GM19455 (cell line): ENCODE data around the gene ORM2.

Experiments used
- ATAC-seq: cut with Tn5 transposase; IDR thresholded peaks from one replicate; pipeline ENCODE4 v1.9.1; 2021; ENCODE audit not compliant: unreplicated experiment

Gene ORM2

GRCh38 chr9:114291886-114292590 lies 37.6 kb upstream of the ORM2 start:
- no peak for ATAC-seq

- ATAC-seq, result no peak
These were observed 35.0 kb upstream of the ORM2 start for GRCh38 chr9:114294664-114295063.

GRCh38 chr9:114296338-114296737 lies 33.3 kb upstream of the ORM2 start:
- ATAC-seq, result no peak

DNA sequence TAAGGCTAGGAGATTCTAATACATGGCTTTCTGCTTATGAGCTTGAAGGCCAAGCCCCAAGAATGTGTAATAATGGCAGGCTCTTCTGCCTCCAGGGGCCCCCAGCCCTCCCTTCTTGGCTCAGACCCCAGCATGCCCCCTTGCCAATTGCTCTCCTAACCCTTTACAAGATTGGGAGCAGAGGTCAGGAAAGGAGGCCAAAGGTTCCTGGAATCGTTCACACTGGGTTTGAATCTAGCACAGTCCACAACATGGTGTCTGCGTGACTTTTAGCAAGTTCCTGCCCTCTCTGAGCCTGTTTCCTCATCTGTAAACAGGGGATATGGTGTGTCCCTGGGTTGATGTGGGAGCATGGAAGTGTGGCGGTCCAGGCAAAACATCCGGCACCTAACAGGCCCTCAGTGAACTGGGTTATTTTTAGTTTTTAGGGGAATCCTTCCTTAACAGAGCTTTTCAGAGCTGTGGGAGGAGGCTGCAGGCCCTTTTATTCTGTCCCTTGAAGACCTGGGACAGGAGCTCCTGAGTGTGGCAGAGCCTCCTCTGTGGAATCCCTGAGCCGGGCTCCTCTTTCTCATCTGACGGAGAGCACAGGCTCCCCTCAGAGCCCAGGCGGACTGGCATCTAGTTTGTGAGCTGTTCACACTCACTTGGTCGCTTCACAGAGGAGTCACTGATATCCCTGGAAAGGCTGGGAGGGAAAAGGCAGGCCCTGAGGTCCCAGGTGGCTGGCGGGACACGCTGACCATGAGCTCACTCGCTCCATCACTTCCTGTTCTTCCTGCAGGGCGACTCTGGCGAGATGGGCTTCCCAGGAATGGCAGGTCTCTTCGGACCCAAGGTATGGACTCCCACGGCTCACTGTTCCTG lies 30.1 kb upstream of the ORM2 start:
- no peak for ATAC-seq

DNA sequence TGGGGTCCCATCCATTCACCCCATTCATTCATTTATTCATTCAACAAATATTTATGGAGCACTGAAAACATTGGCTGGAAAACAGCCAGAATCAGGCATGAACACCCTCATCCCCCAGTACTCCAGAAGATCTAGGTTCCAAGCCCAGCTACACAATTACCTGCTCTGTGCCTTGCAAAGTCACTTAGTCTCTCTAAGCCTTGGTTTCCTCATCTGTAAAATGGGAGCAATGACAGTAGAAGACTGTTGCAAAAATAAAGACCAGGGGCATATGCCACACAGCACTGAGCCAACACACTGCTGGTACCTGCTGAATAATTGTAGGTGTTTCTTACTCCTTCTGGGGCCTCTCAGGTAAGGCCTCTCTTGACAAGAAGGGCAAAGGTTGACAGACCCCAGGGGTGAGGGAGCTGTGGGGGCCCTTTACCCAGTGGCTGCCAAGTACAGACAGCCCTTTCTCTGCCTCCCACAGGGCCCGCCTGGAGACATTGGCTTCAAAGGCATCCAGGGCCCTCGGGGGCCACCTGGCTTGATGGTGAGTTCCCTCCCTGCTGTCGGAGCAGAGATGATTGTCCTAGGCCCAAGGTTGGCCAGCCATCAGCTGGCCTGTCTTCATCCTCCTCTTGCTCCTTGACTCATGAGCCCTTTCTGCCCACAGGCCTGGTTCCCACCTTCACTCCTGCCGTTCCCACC lies 29.4 kb upstream of the ORM2 start:
- ATAC-seq, result no peak

- no peak for ATAC-seq
These were observed 28.5 kb upstream of the ORM2 start for GRCh38 chr9:114300846-114301797.

DNA sequence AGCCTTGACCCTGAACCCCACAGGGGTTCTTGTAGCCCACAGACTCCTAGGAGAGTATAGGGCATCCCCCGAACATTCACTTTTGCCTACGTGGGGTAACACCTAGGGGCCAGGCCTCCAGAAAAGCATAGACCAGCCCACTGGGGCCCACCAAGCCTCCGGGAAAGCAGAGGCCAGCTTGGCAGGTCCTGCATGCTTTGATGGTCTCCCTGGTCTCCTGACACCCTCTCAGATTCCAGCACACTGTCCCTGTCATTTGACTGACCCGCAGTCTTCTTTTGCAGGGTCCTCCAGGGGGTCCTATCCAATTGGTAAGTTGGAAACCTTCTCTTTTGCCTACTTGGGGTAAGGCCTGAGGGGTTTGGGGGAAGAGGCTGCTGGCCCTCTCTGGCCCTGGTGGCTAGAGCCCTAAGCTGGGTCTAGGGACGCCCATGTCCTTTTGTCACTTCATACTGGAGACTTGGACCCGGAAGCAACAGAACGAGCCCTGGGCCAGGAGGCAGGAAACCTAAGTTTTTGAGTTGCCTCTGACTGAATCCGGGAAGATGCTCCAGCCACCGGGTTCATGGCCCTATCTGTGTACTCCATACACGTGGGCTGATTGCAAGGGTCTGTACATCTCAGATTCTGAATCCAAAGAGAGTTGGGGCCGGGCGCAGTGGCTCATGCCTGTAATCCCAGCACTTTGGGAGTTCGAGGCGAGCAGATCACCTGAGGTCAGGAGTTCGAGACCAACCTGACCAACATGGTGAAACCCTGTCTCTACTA lies 27.7 kb upstream of the ORM2 start:
- no peak for ATAC-seq

- ATAC-seq, result no peak
These were observed 26.9 kb upstream of the ORM2 start for GRCh38 chr9:114302727-114303126.

- ATAC-seq, result no peak
These were observed 26.1 kb upstream of the ORM2 start for GRCh38 chr9:114303571-114303970.

DNA sequence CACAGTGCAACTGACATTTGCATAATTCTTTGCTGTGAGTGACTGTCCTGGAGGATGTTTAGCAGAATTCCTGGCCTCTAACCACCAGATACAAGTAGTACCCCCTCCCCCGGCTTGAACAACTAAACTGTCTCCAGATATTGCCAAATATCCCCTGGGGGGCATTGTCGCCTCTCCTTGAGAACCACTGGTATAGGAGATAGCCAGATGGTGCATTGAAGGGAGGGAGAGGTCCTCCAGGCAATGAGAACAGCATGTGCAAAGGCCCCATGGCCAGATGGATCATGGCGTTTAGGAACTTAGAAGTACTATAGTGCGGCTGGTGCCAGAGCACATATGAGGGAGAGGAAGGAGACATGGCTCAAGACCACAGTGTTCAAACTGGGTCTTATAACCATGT lies 25.7 kb upstream of the ORM2 start:
- no peak for ATAC-seq

DNA sequence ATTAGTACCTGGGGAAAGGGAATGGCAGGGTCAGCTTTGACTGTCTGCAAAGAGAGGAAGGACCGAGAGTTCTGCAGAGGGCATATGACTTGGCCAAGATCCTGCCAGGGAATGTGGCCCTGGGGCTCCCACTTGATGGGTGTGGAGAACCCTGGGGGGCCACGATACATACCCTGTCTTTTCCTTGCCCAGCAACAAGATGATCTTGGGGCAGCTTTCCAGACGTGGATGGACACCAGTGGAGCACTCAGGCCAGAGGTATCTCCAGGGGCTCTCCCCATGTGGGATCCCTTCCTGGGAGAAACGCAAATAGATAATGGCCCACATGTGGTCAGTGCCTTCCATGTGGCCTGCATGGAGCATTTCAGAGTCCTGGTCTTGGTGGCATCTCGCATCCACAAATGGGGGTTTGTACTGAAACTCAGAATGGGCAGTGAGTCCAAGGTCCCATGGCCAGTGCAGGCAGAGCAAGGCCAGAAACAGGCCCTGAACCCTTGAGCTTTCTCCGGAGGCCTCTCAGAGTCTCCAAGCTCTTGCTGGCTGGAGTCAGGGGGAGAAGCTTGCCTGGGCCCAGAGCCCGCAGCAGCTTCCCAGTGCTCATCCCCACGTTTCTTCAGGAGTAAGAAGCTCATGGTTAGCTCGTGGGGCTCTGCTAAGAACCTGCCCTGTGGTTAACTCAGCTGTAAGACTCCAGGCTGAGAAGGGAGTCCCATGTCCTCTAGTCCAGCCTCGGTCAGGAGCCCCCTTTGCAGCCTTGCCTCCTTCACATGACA lies 25.1 kb upstream of the ORM2 start:
- ATAC-seq, result no peak

- no peak for ATAC-seq
These were observed 21.8 kb upstream of the ORM2 start for GRCh38 chr9:114307899-114308267.

DNA sequence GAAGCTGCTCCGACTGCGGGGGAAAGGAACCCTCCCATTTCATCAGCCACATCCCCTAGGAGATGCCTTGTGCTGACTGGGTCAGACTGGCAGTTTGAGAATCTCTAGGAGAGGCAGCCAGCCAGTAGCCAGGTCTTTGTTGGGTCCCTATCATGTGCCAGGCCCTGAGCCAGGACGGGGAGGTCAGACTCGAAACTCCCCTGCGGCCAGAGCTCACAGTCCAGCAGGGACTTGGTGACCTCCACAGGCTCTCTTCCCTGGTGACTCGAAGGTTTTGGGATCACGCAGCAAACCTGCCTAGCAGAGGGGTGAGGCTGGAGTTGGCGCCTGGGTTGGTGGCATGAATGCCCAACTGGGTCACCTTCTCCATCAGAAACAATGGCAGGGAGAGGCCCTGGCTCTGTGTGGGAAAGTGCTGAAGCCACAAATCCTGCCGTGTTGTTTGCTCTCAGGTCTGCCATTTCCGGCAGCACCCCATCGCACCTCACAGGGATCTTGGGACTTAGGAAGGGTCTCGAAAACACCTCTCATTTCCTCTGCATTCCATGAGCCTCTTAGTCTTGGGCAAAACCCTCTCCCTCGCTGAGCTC lies 21.2 kb upstream of the ORM2 start:
- no peak for ATAC-seq

GRCh38 chr9:114309096-114309495 lies 20.6 kb upstream of the ORM2 start:
- ATAC-seq, result no peak

DNA sequence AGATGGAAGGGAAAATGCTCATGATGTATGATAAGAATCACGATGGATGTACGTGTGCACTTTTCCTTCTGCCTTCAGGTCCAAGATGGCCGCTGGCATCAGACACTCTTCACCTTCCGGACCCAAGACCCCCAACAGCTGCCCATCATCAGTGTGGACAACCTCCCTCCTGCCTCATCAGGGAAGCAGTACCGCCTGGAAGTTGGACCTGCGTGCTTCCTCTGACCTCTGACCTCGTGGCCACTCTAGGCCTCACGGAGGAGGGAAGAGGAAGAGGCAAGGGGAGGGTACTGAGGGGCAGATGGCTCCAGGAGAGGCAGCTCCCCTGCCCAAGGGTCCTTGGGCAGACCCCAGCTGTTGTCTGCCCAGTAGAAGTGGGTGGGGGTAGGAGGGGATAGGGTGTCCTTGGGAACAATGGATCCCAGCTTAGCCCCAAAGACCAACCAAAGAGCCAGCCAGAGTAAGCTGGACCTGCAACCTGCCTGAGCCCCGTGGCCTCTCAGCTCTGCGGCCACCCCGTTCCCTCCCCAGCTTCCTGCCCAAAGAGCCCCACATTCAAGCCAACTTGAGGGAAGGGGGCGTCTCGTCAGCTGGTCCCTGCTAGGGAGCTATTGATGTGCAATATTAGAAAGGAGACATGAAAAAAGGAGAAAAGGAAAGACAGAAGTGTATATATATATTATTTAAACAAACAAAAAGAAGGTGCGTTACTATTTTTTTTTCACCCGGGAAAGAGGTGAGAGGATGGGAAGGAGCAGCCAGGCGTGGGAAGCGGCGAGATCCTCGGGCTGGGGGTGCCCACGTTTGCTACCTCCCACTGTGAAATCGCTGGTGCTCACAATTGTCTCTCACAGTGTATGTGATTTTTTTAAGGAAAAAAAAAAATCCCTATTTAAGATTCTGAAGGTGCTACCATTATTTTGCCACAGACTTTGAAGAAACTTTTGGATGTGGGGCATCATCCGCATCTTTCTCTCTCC lies 18.9 kb upstream of the ORM2 start:
- no peak for ATAC-seq

DNA sequence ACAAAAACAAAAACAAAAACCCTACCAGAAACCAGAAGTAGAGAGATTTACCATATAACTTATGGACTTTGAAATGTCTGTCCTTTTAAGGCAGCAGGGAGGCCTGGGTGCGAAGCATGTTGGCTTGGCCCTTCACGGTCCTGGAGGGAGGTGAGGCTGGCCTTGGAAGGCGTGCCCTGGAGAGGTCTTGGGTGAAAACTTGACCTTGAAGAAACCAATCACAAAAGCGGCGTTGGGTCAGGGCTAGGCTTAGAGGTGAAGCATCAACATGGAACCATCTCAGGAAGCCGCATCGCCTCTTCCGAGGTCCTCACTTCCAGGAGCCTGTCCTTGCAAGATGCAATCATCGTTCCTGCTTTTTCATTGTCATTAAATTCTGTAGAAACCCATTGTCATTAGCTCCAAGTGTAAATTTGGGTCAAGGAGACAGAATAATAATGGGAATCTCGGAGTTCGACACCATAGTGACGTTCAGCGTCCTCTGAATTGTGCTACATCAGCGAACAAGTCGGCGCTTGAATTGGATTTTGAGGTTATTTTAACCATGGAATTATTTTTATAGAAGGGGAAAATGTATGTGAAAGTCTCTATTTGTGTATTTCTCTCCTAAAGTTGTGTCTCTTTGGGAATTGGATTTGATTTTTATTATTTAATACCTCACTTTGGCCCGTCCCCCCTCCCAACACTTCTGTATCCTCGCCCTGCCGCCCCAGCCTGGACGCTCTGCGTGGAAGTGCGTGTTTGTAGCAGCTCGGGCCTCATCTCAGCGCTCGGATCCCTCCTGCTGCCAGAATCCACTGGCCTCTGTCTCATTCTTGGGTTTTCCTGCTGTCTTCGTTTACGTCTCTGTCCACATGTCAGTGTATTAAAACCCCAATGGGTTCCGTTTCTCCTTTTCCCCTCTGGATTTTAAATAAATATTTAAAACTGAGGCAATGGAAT lies 17.8 kb upstream of the ORM2 start:
- ATAC-seq, result no peak

DNA sequence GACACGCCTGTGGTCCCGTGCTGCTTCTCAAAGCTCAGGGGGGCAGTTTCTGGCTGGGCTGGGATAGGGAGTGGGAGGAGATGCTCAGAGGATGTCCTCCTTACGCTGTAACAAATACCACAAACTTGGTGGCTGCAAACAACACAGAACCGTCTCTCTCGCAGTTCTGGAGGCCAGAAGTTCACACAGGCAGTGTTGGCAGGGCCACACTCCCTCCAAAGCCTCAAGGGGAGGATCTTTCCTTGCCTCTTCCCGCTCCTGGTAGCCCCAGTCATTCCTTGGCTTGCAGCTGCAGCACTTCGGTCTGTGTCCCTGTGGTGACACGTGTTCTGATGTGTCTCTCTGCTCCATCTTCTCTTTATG lies 17.2 kb upstream of the ORM2 start:
- ATAC-seq, result no peak
